ENCODE measurements around the gene HEXB. TPM values are rescaled to one million over a fixed set of nuclear protein-coding genes. Genes with fewer than 3 reads are reported as not detected.

Gene HEXB
- total and polyA plus RNA-seq, 11 donors, result 71.3 to 278 (median 106) TPM

DNA sequence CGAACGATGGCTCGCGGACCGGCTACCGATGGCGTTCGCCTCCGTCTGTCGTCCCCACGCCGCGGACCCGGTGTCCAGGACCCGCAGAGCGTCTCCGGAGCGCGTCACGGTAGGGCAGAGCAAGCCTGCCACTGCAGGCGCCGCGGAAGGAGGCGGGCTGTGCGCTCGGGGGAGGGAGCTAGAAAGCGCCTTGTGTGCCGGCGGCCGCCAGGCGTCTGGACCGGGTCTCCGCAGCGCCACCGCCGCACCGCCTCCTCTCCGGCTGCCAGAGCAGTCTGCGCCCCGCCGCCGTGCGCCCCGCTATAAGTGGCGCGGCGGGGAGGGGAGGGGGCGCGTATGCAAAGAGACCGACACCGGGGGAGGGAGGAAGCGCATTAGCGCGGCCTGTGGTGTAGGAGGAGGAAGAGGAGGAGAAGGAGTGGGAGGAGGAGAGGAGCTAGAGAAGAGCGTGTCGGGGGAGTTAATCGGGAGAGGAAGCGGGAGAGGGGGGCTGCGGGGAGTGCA, 44.5 kb upstream of the HEXB start, which contains the start of gene ENC1:
TSS of gene ENC1 (minus strand) at position 279 of the 504 bp plus-strand sequence. CDS start 4,243 bp downstream, outside the sequence.
- DNase-seq (peak; percentile 89 to 96 (median 90)), ATAC-seq (peak; percentile 76 to 94 (median 86))
- Histone ChIP-seq H3K4me3 (peak within 1 kb of the TSS; percentile 69 to 91 (median 80)), H3K36me3 (peaks cover 0 to 8% (median 3%) of the 10 kb centered on the region in 9 donors), H3K27me3 (no peaks in the 10 kb centered on the region), H3K9me3 (no peaks in the 10 kb centered on the region), H3K27ac (peak within 1 kb of the TSS; percentile 81 to 96 (median 92)), H3K4me1 (peaks cover 0 to 62% (median 31%) of the 10 kb centered on the region in 12 donors)
- TF ChIP-seq, protein P1, sequence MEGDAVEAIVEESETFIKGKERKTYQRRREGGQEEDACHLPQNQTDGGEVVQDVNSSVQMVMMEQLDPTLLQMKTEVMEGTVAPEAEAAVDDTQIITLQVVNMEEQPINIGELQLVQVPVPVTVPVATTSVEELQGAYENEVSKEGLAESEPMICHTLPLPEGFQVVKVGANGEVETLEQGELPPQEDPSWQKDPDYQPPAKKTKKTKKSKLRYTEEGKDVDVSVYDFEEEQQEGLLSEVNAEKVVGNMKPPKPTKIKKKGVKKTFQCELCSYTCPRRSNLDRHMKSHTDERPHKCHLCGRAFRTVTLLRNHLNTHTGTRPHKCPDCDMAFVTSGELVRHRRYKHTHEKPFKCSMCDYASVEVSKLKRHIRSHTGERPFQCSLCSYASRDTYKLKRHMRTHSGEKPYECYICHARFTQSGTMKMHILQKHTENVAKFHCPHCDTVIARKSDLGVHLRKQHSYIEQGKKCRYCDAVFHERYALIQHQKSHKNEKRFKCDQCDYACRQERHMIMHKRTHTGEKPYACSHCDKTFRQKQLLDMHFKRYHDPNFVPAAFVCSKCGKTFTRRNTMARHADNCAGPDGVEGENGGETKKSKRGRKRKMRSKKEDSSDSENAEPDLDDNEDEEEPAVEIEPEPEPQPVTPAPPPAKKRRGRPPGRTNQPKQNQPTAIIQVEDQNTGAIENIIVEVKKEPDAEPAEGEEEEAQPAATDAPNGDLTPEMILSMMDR (IDR thresholded peaks at IDR 0.05), result peak; percentile 39 to 66 (median 54)
- peak in 1 of 2 donors; percentile 71 for TF ChIP-seq POLR2A (IDR thresholded peaks at IDR 0.05)
- WGBS, 4 donors, result 0 to 2% (median 1%) methylated on average over 33 to 59 of the region's 59 CpGs
- intact Hi-C loops (cut with DNase I), result loop anchor here (2.0 to 10.0 kb wide), 18 partner anchors 102 to 1046 kb away; no protein-coding TSS in a partner anchor

DNA sequence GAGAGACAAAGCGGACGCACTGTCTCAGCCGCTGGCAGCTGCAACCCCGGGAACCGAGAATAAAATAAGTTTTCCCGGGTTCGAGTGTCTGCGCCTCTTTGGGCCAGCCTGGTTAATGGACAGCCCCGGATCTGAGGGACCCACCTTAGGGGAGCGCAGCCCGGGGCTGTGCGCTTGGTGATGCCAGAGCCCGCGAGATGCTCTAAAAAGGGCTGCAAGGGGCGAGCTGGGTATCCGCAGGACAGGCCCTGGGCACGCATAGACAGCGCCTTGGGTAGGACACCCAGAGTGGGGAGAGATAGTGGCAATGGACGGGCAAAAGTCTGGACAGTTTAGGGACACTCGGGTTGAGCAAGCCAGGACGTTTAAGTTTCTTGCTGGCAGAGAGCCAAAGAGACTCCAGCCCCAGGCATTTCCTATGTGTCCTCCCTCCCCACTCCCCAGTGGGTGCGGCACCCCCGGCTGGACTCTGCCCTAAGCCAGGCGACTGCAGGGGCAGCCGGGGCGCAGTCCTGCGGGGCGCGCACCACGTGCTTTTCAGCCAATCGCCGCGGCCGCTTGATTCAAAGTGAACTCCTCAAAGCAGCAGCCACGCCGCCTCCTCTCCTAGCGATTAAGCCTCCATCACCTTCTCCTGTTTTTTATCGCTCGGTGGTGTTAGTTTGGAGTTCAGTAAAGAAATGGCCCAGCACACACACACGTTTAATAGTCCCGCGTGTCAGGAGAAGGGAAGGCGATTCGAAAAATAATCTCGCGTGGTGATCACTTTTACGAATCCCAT, 43.9 kb upstream of the HEXB start:
- Histone ChIP-seq H3K27me3 (no peaks in the 10 kb centered on the region), H3K4me3 (peak overlapping the region; percentile 69 to 91 (median 80)), H3K27ac (peak overlapping the region; percentile 81 to 96 (median 92)), H3K9me3 (no peaks in the 10 kb centered on the region), H3K4me1 (peaks cover 0 to 57% (median 26%) of the 10 kb centered on the region in 12 donors), H3K36me3 (peaks cover 0 to 1% (median 0%) of the 10 kb centered on the region in 9 donors)
- TF ChIP-seq, protein P1 (IDR thresholded peaks at IDR 0.05), result no peak
- no peak for TF ChIP-seq POLR2A (IDR thresholded peaks at IDR 0.05)
- 0 to 2% (median 1%) methylated on average over 40 to 47 of the region's 47 CpGs for WGBS, 4 donors
- intact Hi-C loops (cut with DNase I), result loop anchor here (2.0 to 10.0 kb wide), 18 partner anchors 102 to 1046 kb away; no protein-coding TSS in a partner anchor
- ATAC-seq, result peak; percentile 22 to 69 (median 59)
- peak; percentile 78 to 90 (median 81) for DNase-seq

DNA sequence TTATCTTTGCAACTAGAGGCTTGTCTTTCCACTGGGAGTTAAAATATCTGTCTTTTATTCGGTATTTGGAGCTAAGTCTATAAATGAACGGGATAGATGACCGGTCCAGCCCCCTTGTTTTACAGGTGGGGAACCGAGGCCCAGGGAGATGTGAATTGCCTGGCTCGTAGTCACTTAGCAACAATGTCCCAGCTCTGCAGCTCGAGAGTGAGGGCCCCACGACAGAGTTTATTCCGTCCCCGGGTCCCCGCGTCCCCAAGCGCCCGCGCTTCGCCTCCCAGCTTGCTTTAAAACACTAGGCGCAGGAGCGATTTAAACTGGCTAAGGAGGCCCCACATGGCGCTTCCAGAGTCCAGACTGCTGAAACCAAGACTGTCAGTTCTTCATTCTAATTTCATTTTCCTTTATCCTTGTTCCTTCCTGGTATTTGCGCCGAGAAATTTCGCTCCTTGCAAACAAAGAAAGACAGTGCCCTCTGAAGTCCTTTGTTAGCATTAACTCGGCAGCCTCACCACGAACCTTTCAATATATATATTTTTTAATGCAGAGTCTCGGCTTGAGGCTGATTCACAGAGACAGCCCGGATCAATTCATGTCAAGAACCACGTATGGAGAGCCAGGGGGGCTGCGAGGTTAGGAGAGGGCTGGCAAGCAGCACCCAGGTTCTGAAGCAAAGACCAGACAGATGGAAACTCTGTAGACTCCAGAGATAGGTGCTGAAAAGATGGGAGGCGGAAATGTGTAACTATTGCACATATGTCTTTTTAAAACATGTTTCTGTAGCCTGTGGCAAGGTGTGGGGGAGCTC, 43.1 kb upstream of the HEXB start:
- Histone ChIP-seq H3K4me1 (peaks cover 0 to 56% (median 21%) of the 10 kb centered on the region in 12 donors), H3K36me3 (no peaks in the 10 kb centered on the region), H3K4me3 (peak overlapping the region; percentile 69 to 91 (median 80)), H3K27me3 (no peaks in the 10 kb centered on the region), H3K9me3 (no peaks in the 10 kb centered on the region), H3K27ac (peak overlapping the region; percentile 18 to 96 (median 92))
- ATAC-seq, result peak; percentile 8 to 33 (median 22)
- DNase-seq, result peak in 3 of 5 donors; percentile 34 to 56 (median 45)
- intact Hi-C loops (cut with DNase I), result loop anchor here (2.0 to 10.0 kb wide), 19 partner anchors 103 to 1047 kb away; no protein-coding TSS in a partner anchor
- no peak for TF ChIP-seq POLR2A (IDR thresholded peaks at IDR 0.05)
- TF ChIP-seq, protein P1 (IDR thresholded peaks at IDR 0.05), result peak; percentile 32 to 75 (median 50)
- 6 to 8% (median 6%) methylated on average over 28 of the region's 28 CpGs for WGBS, 4 donors
